Smooth muscle cell (in vitro differentiated cells): ENCODE results near the gene ATP2C2. TPM values are rescaled to one million over a fixed set of nuclear protein-coding genes. Genes with fewer than 3 reads are reported as not detected.

ENCODE experiments used
- DNase-seq: peaks from one replicate; lab custom pipeline; 2025; ENCODE audit not compliant: unreplicated experiment; lab: John Stamatoyannopoulos, UW
- H2AFZ ChIP-seq: fragments of 200-600 bp; sonication (generic); 2 replicates; pipeline ENCODE4 v1.6.0; 2016; ENCODE audit warnings: antibody characterized with exemption, low read depth, mild to moderate bottlenecking
- H3F3A ChIP-seq: fragments of 200-600 bp; sonication (generic); 2 replicates; pipeline ENCODE4 v1.6.0; 2017; ENCODE audit warnings: antibody characterized with exemption, low read depth
- H3K27ac ChIP-seq: fragments of 200-600 bp; sonication (generic); 2 replicates; pipeline ENCODE4 v1.5.1; 2016; ENCODE audit warnings: low read depth, mild to moderate bottlenecking
- H3K27me3 ChIP-seq: fragments of 200-600 bp; sonication (generic); 2 replicates; pipeline ENCODE4 v1.6.1; 2016; ENCODE audit warnings: low read depth, mild to moderate bottlenecking
- H3K36me3 ChIP-seq: fragments of 200-600 bp; sonication (generic); 2 replicates; pipeline ENCODE4 v1.5.1; 2016; ENCODE audit warnings: low read depth
- H3K4me1 ChIP-seq: fragments of 200-600 bp; sonication (generic); 2 replicates; pipeline ENCODE4 v1.5.1; 2016; ENCODE audit warnings: low read depth
- H3K4me2 ChIP-seq: fragments of 200-600 bp; sonication (generic); 2 replicates; pipeline ENCODE4 v1.6.0; 2016; ENCODE audit warnings: mild to moderate bottlenecking
- H3K4me3 ChIP-seq: fragments of 200-600 bp; sonication (generic); 2 replicates; pipeline ENCODE4 v1.5.1; 2016; ENCODE audit warnings: mild to moderate bottlenecking
- H3K79me2 ChIP-seq: fragments of 200-600 bp; sonication (generic); 2 replicates; pipeline ENCODE4 v1.6.0; 2016; ENCODE audit warnings: low read depth, mild to moderate bottlenecking
- H3K9ac ChIP-seq: fragments of 200-600 bp; sonication (generic); 2 replicates; pipeline ENCODE4 v1.6.0; 2016; ENCODE audit warnings: low read depth
- H3K9me3 ChIP-seq: fragments of 200-600 bp; sonication (generic); replicated peaks from 2 replicates; pipeline ENCODE4 v1.5.1; 2016; ENCODE audit warnings: low read depth
- H4K20me1 ChIP-seq: fragments of 200-600 bp; sonication (generic); 2 replicates; pipeline ENCODE4 v1.6.0; 2016; ENCODE audit warnings: low read depth
- WGBS: methylation state at CpG from one replicate; pipeline ENCODE4 v1.1.7; 2016; ENCODE audit warnings: low lambda C conversion rate; 5-methylcytosine and 5-hydroxymethylcytosine counted together
- polyA plus RNA-seq: library from polyadenylated mRNA; unstranded; fragments of >200 nt; fragmentation: Nextera tagmentation; extraction: Ambion mirVana; gene quantifications from 2 replicates; pipeline ENCODE4 v1.2.1, GENCODE V29; 2016
- total RNA-seq: library from RNA; depleted of rRNA; stranded (reverse); fragments of >200 nt; gene quantifications from 2 replicates; pipeline ENCODE4 v1.2.3, GENCODE V29; 2014
- TF ChIP-seq, protein P1 (sequence below): fragments of 200-600 bp; sonication (generic); IDR thresholded peaks from 2 replicates; pipeline ENCODE4 v1.5.1; 2017; ENCODE audit warnings: borderline replicate concordance, mild to moderate bottlenecking, antibody characterized with exemption; ENCODE audit not compliant: insufficient read depth, poor library complexity, severe bottlenecking

Gene ATP2C2
- total and polyA plus RNA-seq, 2 experiments from 2014 or later, result 3.1 to 4.1 TPM

DNA sequence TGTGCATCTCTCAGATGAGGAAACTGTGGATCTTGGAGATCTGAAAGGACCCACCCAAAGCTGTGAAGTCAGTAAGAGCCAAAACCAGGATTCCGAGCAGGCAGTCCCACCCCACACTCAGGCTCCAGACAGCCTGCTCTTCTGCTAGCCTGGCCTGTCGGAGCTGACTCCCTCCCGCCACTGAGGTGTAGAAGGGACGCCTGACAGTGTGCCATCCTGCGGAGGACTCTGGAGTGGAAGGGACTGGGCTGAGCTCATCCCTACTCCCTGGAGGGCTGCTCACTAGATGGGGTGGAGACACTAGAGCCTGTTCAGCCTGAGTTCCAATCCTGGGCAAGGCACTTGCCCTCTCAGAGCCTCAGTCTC lies 37.7 kb upstream of the ATP2C2 start:
- no peaks in the 10 kb centered on the region for H3K79me2 ChIP-seq
- WGBS, result 91% methylated on average over 5 of the region's 5 CpGs
- no peak overlapping the region for H3K4me2 ChIP-seq
- H2AFZ ChIP-seq, result no peak overlapping the region
- no peak overlapping the region for H3K27ac ChIP-seq
- no peaks in the 10 kb centered on the region for H3K27me3 ChIP-seq
- TF ChIP-seq, protein P1, sequence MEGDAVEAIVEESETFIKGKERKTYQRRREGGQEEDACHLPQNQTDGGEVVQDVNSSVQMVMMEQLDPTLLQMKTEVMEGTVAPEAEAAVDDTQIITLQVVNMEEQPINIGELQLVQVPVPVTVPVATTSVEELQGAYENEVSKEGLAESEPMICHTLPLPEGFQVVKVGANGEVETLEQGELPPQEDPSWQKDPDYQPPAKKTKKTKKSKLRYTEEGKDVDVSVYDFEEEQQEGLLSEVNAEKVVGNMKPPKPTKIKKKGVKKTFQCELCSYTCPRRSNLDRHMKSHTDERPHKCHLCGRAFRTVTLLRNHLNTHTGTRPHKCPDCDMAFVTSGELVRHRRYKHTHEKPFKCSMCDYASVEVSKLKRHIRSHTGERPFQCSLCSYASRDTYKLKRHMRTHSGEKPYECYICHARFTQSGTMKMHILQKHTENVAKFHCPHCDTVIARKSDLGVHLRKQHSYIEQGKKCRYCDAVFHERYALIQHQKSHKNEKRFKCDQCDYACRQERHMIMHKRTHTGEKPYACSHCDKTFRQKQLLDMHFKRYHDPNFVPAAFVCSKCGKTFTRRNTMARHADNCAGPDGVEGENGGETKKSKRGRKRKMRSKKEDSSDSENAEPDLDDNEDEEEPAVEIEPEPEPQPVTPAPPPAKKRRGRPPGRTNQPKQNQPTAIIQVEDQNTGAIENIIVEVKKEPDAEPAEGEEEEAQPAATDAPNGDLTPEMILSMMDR, result no peak
- no peak overlapping the region for H3K9ac ChIP-seq
- DNase-seq, result no peak
- H3F3A ChIP-seq, result no peaks in the 10 kb centered on the region
- H3K4me3 ChIP-seq, result no peak overlapping the region
- no peaks in the 10 kb centered on the region for H3K9me3 ChIP-seq
- H3K4me1 ChIP-seq, result no peaks in the 10 kb centered on the region
- H3K36me3 ChIP-seq, result peaks cover 8% of the 10 kb centered on the region
- H4K20me1 ChIP-seq, result no peaks in the 10 kb centered on the region

DNA sequence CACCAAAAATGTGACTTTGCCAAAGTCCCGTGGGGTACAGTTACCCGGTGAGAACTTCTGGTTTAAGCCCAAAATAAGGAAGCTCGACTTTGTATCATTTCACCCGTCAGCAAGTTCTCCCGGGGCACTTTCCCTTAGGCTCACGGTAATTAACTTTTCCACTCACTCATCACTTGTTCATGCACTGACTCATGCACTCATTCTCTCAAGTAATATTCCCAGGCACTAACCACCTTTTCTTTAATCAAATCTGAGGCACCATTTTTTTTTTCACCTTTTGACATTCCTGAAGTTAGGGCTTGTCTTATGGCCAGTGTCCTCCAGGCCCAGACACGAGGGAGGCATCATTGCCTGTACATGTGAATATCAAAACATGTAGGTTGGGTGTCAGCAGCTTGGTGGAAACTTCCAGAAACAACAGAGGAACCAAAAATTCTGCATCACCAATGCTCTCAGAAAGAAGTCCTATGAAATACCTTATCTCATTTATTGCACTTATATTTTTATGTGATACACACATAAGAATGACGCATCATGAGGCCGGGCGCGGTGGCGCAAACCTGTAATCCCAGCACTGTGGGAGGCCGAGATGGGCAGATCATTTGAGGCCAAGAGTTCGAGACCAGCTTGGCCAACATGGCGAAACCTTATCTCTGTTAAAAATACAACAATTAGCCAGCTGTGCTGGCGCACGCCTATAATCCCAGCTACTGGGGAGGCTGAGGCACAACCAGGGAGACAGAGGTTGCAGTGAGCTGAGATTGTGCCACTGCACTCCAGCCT lies 36.1 kb upstream of the ATP2C2 start:
- DNase-seq, result no peak
- Histone ChIP-seq H3K4me3 (no peak overlapping the region), H3K9ac (no peak overlapping the region), H3K4me2 (no peak overlapping the region), H4K20me1 (no peaks in the 10 kb centered on the region), H3K4me1 (no peaks in the 10 kb centered on the region), H2AFZ (no peak overlapping the region), H3F3A (no peaks in the 10 kb centered on the region), H3K79me2 (no peaks in the 10 kb centered on the region), H3K27ac (no peak overlapping the region), H3K27me3 (no peaks in the 10 kb centered on the region), H3K36me3 (peaks cover 4% of the 10 kb centered on the region), H3K9me3 (peaks cover under 1% of the 10 kb centered on the region)
- TF ChIP-seq, protein P1, result no peak
- 76% methylated on average over 17 of the region's 17 CpGs for WGBS

DNA sequence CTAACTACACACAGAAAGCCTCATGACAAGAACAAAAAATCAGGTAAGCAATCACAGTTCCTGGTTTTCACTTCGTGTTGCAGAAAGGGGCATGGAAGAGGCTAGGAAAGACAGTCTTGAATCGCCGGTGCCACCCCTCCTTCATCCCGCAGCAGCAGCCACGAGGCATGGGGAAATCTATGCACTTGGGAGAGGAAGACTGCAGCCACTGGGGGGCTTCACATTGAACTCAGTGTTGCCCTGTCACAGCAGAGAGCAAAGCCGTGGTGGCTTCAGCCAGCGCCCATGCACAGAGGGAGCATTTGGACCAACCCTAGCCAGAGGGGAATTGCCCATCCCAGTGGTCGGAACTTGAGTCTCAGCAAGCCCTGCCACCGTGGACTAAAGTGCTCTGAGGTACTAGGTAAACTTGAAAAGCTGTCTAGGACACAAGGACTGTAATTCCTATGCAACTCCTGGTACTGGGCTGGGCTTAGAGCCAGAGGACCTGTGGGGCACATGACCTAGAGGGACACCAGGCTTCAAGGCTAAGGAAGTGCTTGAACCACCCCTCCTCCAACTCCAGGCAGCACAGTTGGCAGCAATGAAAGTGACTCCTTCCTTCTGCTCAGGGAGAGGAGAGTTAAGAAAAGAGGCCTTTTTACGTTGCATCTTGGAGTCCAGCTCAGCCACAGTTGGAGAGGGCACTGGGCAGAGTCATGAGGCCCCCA lies 35.2 kb upstream of the ATP2C2 start:
- no peaks in the 10 kb centered on the region for H3K27me3 ChIP-seq

More for the DNA sequence above, 35.2 kb upstream of the ATP2C2 start:
- no peak for DNase-seq
- Histone ChIP-seq H3K4me2 (no peak overlapping the region), H3K9me3 (peaks cover 3% of the 10 kb centered on the region), H4K20me1 (no peaks in the 10 kb centered on the region), H3K4me1 (no peaks in the 10 kb centered on the region), H2AFZ (no peak overlapping the region), H3K4me3 (no peak overlapping the region), H3F3A (no peaks in the 10 kb centered on the region), H3K9ac (no peak overlapping the region), H3K27ac (no peak overlapping the region), H3K36me3 (no peaks in the 10 kb centered on the region), H3K79me2 (no peaks in the 10 kb centered on the region)
- TF ChIP-seq, protein P1, result no peak
- 67% methylated on average over 10 of the region's 10 CpGs for WGBS
